CD4-positive, CD25-positive, alpha-beta regulatory T cell (primary cell): ENCODE measurements around the gene GOLGA5. TPM values are rescaled to one million over a fixed set of nuclear protein-coding genes. Genes with fewer than 3 reads are reported as not detected.

Experiments
- ATAC-seq, 2 donors: fragments of 150-1000 bp; cut with Tn5 transposase; one replicate each; pipeline ENCODE4 v1.10.0; 2021; ENCODE audit warnings: low read depth in 2 of 2, moderate number of reproducible peaks in 2 of 2, moderate library complexity in 1 of 2
- DNase-seq, 3 donors: peaks; one replicate each; pipeline versions ENCODE4 v3.0.0 to v3.0.0-alpha.2; 2012 to 2022; ENCODE audit warnings: mixed read lengths in 1 of 3
- H3K27ac ChIP-seq: one replicate; pipeline ENCODE4 v1.7.0; 2013; ENCODE audit warnings: mild to moderate bottlenecking, low read length; ENCODE audit not compliant: insufficient read depth, poor library complexity, severe bottlenecking
- H3K27me3 ChIP-seq: one replicate; pipeline ENCODE4 v1.7.0; 2013; ENCODE audit warnings: low read length; ENCODE audit not compliant: control insufficient read depth, insufficient read depth
- H3K36me3 ChIP-seq: one replicate; pipeline ENCODE4 v1.7.0; 2013; ENCODE audit warnings: mild to moderate bottlenecking, low read length, moderate library complexity; ENCODE audit not compliant: control insufficient read depth, insufficient read depth
- H3K4me1 ChIP-seq: 2 replicates; pipeline ENCODE4 v1.7.0; 2013; ENCODE audit warnings: mild to moderate bottlenecking, low read length; ENCODE audit not compliant: insufficient read depth, control insufficient read depth, poor library complexity, severe bottlenecking
- H3K4me3 ChIP-seq: one replicate; pipeline ENCODE4 v1.7.0; 2013; ENCODE audit warnings: low read depth, mild to moderate bottlenecking, low read length, moderate library complexity
- H3K9me3 ChIP-seq, 2 experiments: 1 replicate in 1 of 2; 2 replicates in 1 of 2; pipeline ENCODE4 v1.7.0; 2013; ENCODE audit warnings: low read length in 2 of 2, mild to moderate bottlenecking in 1 of 2, moderate library complexity in 1 of 2; ENCODE audit not compliant: control insufficient read depth in 2 of 2
- H3K27ac Mint-ChIP-seq, 3 donors: one replicate each; pipeline ENCODE4 v1.8.0; 2020 to 2022; ENCODE audit warnings: mild to moderate bottlenecking in 3 of 3, mixed read lengths in 3 of 3, moderate library complexity in 2 of 3
- H3K27me3 Mint-ChIP-seq: one replicate; pipeline ENCODE4 v1.8.0; 2022; ENCODE audit warnings: mild to moderate bottlenecking, mixed read lengths
- H3K36me3 Mint-ChIP-seq: one replicate; pipeline ENCODE4 v1.8.0; 2020; ENCODE audit warnings: mixed read lengths
- H3K4me1 Mint-ChIP-seq, 4 donors: one replicate each; pipeline ENCODE4 v1.8.0; 2020 to 2022; ENCODE audit warnings: mixed read lengths in 4 of 4, mild to moderate bottlenecking in 1 of 4
- H3K4me3 Mint-ChIP-seq, 4 donors: one replicate each; pipeline ENCODE4 v1.8.0; 2020 to 2022; ENCODE audit warnings: mild to moderate bottlenecking in 4 of 4, mixed read lengths in 4 of 4, moderate library complexity in 3 of 4
- H3K9me3 Mint-ChIP-seq, 7 donors: one replicate each; pipeline ENCODE4 v1.8.0; 2020 to 2022; ENCODE audit warnings: mixed read lengths in 7 of 7, mild to moderate bottlenecking in 3 of 7, moderate library complexity in 2 of 7
- polyA plus RNA-seq, 4 donors: library from polyadenylated mRNA; unstranded; fragments of 300-500 nt; fragmentation: Illumina TruSeq; gene quantifications; one replicate each; pipeline ENCODE4 v1.2.3, GENCODE V29; 2021
- total RNA-seq: library from RNA; stranded (reverse); gene quantifications from one replicate; pipeline ENCODE4 v1.2.3, GENCODE V29; 2022

The GOLGA5 gene
- total and polyA plus RNA-seq, 5 donors from 2014 or later = 14.8 to 23.7 (median 20.6) TPM

GRCh38 chr14:92866901-92867865, 73.1 kb downstream of the GOLGA5 start:
- peaks cover 3% of the 10 kb centered on the region for H3K27me3 ChIP-seq
- Mint-ChIP-seq H3K4me1 (no peaks in the 10 kb centered on the region), H3K27me3 (peaks cover 6% of the 10 kb centered on the region), H3K36me3 (no peaks in the 10 kb centered on the region), H3K4me3 (no peak overlapping the region), H3K27ac (no peak overlapping the region), H3K9me3 (peaks cover 0 to 5% (median 0%) of the 10 kb centered on the region in 7 donors)
- H3K4me1 ChIP-seq = no peaks in the 10 kb centered on the region
- ATAC-seq (no peak), DNase-seq (no peak)
- no peaks in the 10 kb centered on the region for H3K36me3 ChIP-seq
- H3K9me3 ChIP-seq = peaks cover 0 to 4% of the 10 kb centered on the region in 2 experiments
- no peak overlapping the region for H3K27ac ChIP-seq
- no peak overlapping the region for H3K4me3 ChIP-seq

GRCh38 chr14:92874962-92875661, 81.0 kb downstream of the GOLGA5 start:
- no peaks in the 10 kb centered on the region for H3K36me3 Mint-ChIP-seq

GRCh38 chr14:92877757-92878431, 83.8 kb downstream of the GOLGA5 start:
- H3K27me3 Mint-ChIP-seq = peaks cover 37% of the 10 kb centered on the region
- H3K36me3 ChIP-seq = no peaks in the 10 kb centered on the region
- no peak for ATAC-seq

More at GRCh38 chr14:92874962-92875661, 81.0 kb downstream of the GOLGA5 start:
- Histone ChIP-seq H3K4me3 (no peak overlapping the region), H3K36me3 (no peaks in the 10 kb centered on the region), H3K9me3 (no peaks in the 10 kb centered on the region), H3K27ac (no peak overlapping the region), H3K4me1 (no peaks in the 10 kb centered on the region), H3K27me3 (peaks cover 4% of the 10 kb centered on the region)
- Mint-ChIP-seq H3K27me3 (peaks cover 22% of the 10 kb centered on the region), H3K27ac (no peak overlapping the region), H3K4me1 (peaks cover 0 to 2% (median 0%) of the 10 kb centered on the region in 4 donors), H3K9me3 (peaks cover 0 to 2% (median 0%) of the 10 kb centered on the region in 7 donors), H3K4me3 (no peak overlapping the region)
- DNase-seq = no peak
- no peak for ATAC-seq

GRCh38 chr14:92880351-92880750, 86.2 kb downstream of the GOLGA5 start:
- H3K27me3 ChIP-seq = peaks cover 4% of the 10 kb centered on the region
- H3K4me1 Mint-ChIP-seq = peaks cover 0 to 2% (median 0%) of the 10 kb centered on the region in 4 donors
- peaks cover 0 to 1% (median 0%) of the 10 kb centered on the region in 7 donors for H3K9me3 Mint-ChIP-seq
- no peaks in the 10 kb centered on the region for H3K36me3 Mint-ChIP-seq
- peaks cover 41% of the 10 kb centered on the region for H3K27me3 Mint-ChIP-seq
- H3K4me1 ChIP-seq = no peaks in the 10 kb centered on the region
- no peaks in the 10 kb centered on the region for H3K36me3 ChIP-seq
- no peak overlapping the region for H3K27ac Mint-ChIP-seq
- no peak for ATAC-seq
- no peaks in the 10 kb centered on the region for H3K9me3 ChIP-seq
- no peak overlapping the region for H3K4me3 ChIP-seq
- no peak overlapping the region for H3K4me3 Mint-ChIP-seq
- H3K27ac ChIP-seq = no peak overlapping the region
- no peak for DNase-seq

More at GRCh38 chr14:92877757-92878431, 83.8 kb downstream of the GOLGA5 start:
- Mint-ChIP-seq H3K9me3 (peaks cover 0 to 3% (median 0%) of the 10 kb centered on the region in 7 donors), H3K36me3 (no peaks in the 10 kb centered on the region), H3K4me3 (no peak overlapping the region), H3K4me1 (peaks cover 0 to 2% (median 0%) of the 10 kb centered on the region in 4 donors), H3K27ac (peak overlapping the region in 1 of 3 donors; percentile 80)
- Histone ChIP-seq H3K4me3 (no peak overlapping the region), H3K27me3 (peaks cover 4% of the 10 kb centered on the region), H3K9me3 (no peaks in the 10 kb centered on the region), H3K27ac (no peak overlapping the region), H3K4me1 (no peaks in the 10 kb centered on the region)
- no peak for DNase-seq

GRCh38 chr14:92880851-92881250, 86.7 kb downstream of the GOLGA5 start:
- no peak overlapping the region for H3K4me3 Mint-ChIP-seq
- Histone ChIP-seq H3K4me1 (no peaks in the 10 kb centered on the region), H3K36me3 (no peaks in the 10 kb centered on the region), H3K27ac (no peak overlapping the region), H3K27me3 (peaks cover 4% of the 10 kb centered on the region), H3K4me3 (no peak overlapping the region), H3K9me3 (no peaks in the 10 kb centered on the region)
- DNase-seq (no peak), ATAC-seq (no peak)
- no peak overlapping the region for H3K27ac Mint-ChIP-seq
- no peaks in the 10 kb centered on the region for H3K36me3 Mint-ChIP-seq
- peaks cover 0 to 2% (median 0%) of the 10 kb centered on the region in 4 donors for H3K4me1 Mint-ChIP-seq
- H3K27me3 Mint-ChIP-seq = peaks cover 45% of the 10 kb centered on the region
- peaks cover 0 to 1% (median 0%) of the 10 kb centered on the region in 7 donors for H3K9me3 Mint-ChIP-seq

DNA sequence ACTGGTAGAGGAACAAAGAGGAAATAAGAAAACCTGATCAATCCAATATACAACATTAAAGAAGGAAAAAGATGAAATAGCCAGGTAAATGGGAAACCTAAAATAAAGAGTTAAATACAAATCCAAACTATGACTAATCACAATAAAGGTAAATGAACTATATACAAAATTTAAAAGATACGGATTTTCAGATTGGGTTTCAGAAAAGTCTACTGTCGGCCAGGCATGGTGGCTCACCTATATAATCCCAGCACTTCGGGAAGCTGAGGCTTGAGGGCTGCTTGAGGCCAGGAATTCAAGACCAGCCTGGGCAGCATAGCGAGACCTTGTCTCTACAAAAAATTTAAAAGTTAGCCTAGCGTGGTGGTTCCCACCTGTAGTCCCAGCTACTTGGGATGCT, 89.0 kb downstream of the GOLGA5 start:
- Mint-ChIP-seq H3K4me1 (peaks cover 0 to 2% (median 0%) of the 10 kb centered on the region in 4 donors), H3K9me3 (peaks cover 0 to 8% (median 0%) of the 10 kb centered on the region in 7 donors), H3K36me3 (peaks cover 4% of the 10 kb centered on the region), H3K27me3 (peaks cover 25% of the 10 kb centered on the region), H3K27ac (no peak overlapping the region), H3K4me3 (no peak overlapping the region)
- DNase-seq = no peak
- peaks cover 4% of the 10 kb centered on the region for H3K27me3 ChIP-seq
- H3K36me3 ChIP-seq = no peaks in the 10 kb centered on the region
- H3K27ac ChIP-seq = no peak overlapping the region
- no peaks in the 10 kb centered on the region for H3K4me1 ChIP-seq
- no peak overlapping the region for H3K4me3 ChIP-seq
- no peak for ATAC-seq
- no peaks in the 10 kb centered on the region for H3K9me3 ChIP-seq

GRCh38 chr14:92884410-92884809, 90.3 kb downstream of the GOLGA5 start:
- H3K9me3 ChIP-seq = no peaks in the 10 kb centered on the region
- peaks cover 4% of the 10 kb centered on the region for H3K36me3 Mint-ChIP-seq
- peaks cover 3% of the 10 kb centered on the region for H3K27me3 ChIP-seq
- H3K27me3 Mint-ChIP-seq = peaks cover 25% of the 10 kb centered on the region
- no peak overlapping the region for H3K27ac ChIP-seq
- no peak overlapping the region for H3K4me3 Mint-ChIP-seq
- ATAC-seq = no peak
- no peak for DNase-seq
- H3K4me1 Mint-ChIP-seq = peaks cover 0 to 2% (median 0%) of the 10 kb centered on the region in 4 donors
- no peaks in the 10 kb centered on the region for H3K36me3 ChIP-seq
- H3K4me1 ChIP-seq = no peaks in the 10 kb centered on the region
- H3K4me3 ChIP-seq = no peak overlapping the region
- peaks cover 0 to 9% (median 0%) of the 10 kb centered on the region in 7 donors for H3K9me3 Mint-ChIP-seq
- no peak overlapping the region for H3K27ac Mint-ChIP-seq
